ENCODE measurements around the gene C16orf87.

Gene C16orf87

DNA sequence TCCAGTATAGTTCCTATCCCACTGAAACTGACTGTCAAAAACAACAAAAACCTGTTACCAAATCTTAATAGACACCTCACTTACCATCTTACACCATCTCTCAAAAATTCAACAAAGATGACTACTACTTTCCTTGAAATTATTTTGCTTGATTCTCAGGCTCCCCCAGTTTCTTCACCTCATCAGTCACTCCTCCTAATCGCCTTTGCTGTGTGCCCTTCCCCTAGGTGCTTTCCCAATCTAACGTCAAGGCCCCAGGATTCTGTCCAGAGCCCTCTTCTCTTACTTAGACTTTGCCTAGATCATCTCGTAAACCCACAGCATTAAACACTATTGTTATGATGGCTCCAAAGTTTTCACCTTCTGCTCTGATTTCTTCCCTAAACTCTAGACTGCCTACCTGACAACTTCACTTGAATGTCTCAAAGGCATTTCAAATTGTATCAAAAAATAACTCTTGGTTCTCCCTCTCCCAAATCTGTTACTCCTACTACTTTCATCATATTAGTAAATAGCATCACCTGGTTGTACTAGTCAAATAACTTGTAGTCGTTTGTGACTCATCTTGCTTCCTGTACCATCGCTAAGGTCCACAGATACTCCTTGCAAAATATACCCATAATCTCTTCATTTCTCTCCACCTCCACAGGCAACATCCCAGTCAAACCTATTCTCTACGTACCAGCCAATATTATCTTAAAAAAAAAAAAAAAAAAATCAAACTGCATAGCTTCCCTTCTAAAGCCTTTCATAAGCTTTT lies 18.0 kb downstream of the C16orf87 start:
- Histone ChIP-seq H3K4me1 (ENCODE audit: low read length) (peaks cover 41% of the 10 kb centered on the region), H3K9ac (ENCODE audit: low read length) (no peak overlapping the region), H3K4me2 (ENCODE audit: low read length) (no peak overlapping the region), H3K27me3 (ENCODE audit: low read depth, low read length) (no peaks in the 10 kb centered on the region), H2AFZ (ENCODE audit: low read depth, low read length) (no peak overlapping the region), H3K4me3 (ENCODE audit: low read length) (no peak overlapping the region), H4K20me1 (ENCODE audit: insufficient read depth, low read length) (peaks cover 97% of the 10 kb centered on the region), H3K27ac (ENCODE audit: low read length) (no peak overlapping the region), H3K36me3 (replicated peaks; ENCODE audit: low read depth, low read length) (peaks cover 34% of the 10 kb centered on the region), H3K9me3 (ENCODE audit: insufficient read depth, low read length) (no peaks in the 10 kb centered on the region), H3K79me2 (ENCODE audit: low read length) (peaks cover 100% of the 10 kb centered on the region)
- TF ChIP-seq EZH2phosphoT487 (IDR thresholded peaks at IDR 0.05; ENCODE audit: low read depth) = no peak
- TF ChIP-seq, protein P1, sequence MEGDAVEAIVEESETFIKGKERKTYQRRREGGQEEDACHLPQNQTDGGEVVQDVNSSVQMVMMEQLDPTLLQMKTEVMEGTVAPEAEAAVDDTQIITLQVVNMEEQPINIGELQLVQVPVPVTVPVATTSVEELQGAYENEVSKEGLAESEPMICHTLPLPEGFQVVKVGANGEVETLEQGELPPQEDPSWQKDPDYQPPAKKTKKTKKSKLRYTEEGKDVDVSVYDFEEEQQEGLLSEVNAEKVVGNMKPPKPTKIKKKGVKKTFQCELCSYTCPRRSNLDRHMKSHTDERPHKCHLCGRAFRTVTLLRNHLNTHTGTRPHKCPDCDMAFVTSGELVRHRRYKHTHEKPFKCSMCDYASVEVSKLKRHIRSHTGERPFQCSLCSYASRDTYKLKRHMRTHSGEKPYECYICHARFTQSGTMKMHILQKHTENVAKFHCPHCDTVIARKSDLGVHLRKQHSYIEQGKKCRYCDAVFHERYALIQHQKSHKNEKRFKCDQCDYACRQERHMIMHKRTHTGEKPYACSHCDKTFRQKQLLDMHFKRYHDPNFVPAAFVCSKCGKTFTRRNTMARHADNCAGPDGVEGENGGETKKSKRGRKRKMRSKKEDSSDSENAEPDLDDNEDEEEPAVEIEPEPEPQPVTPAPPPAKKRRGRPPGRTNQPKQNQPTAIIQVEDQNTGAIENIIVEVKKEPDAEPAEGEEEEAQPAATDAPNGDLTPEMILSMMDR (IDR thresholded peaks at IDR 0.05; ENCODE audit: low read depth, low read length) = no peak

DNA sequence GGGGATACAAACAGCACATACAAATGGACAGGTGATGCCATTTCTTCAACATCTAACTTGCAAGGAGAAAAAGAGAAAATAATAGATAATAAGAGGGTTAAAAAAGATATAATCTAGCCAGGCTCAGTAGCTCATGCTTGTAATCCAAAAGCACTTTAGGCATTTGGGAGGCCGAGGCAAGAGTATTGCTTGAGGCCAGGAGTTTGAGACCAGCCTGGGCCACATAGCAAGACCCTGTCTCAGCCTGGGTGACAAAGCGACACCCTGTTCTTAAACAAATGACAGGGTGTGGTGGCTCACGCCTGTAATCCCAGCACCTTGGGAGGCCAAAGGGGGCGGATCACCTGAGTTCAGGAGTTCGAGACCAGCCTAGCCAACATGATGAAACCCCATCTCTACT lies 19.3 kb downstream of the C16orf87 start:
- H3K79me2 ChIP-seq (ENCODE audit: low read length) = peaks cover 100% of the 10 kb centered on the region
- no peak overlapping the region for H3K9ac ChIP-seq (ENCODE audit: low read length)
- no peak overlapping the region for H2AFZ ChIP-seq (ENCODE audit: low read depth, low read length)
- H3K9me3 ChIP-seq (ENCODE audit: insufficient read depth, low read length) = no peaks in the 10 kb centered on the region
- H3K4me2 ChIP-seq (ENCODE audit: low read length) = no peak overlapping the region
- peaks cover 40% of the 10 kb centered on the region for H3K36me3 ChIP-seq (replicated peaks; ENCODE audit: low read depth, low read length)
- no peaks in the 10 kb centered on the region for H3K27me3 ChIP-seq (ENCODE audit: low read depth, low read length)
- no peak overlapping the region for H3K4me3 ChIP-seq (ENCODE audit: low read length)
- H3K27ac ChIP-seq (ENCODE audit: low read length) = no peak overlapping the region
- H3K4me1 ChIP-seq (ENCODE audit: low read length) = peaks cover 41% of the 10 kb centered on the region
- H4K20me1 ChIP-seq (ENCODE audit: insufficient read depth, low read length) = peaks cover 97% of the 10 kb centered on the region
- TF ChIP-seq, protein P1 (IDR thresholded peaks at IDR 0.05; ENCODE audit: low read depth, low read length) = no peak
- no peak for TF ChIP-seq EZH2phosphoT487 (IDR thresholded peaks at IDR 0.05; ENCODE audit: low read depth)

DNA sequence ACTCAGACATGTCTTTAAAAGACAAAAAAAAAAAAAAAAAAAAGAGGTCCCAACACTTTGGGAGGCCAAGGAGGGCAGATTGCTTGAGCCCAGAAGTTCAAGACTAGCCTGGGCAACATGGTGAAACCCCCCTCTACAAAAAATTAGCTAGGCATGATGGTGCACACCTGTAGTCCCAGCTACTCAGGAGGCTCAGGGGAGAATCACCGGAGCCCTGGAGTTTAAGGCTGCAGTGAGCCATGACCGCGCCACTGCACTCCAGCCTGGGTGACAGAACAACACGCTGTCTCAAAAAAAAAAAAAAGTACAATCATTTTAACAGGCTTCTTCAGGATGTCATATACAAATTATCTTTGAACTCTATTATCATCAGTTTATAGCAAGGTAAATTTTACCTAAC lies 22.0 kb downstream of the C16orf87 start:
- peaks cover 35% of the 10 kb centered on the region for H3K4me1 ChIP-seq (ENCODE audit: low read length)
- no peaks in the 10 kb centered on the region for H3K9me3 ChIP-seq (ENCODE audit: insufficient read depth, low read length)
- no peak overlapping the region for H3K9ac ChIP-seq (ENCODE audit: low read length)
- no peaks in the 10 kb centered on the region for H3K27me3 ChIP-seq (ENCODE audit: low read depth, low read length)
- 0 out of 2 replicates have a peak overlapping the region, but pooled peaks have one; percentile 21 for H3K4me2 ChIP-seq (ENCODE audit: low read length)
- no peak overlapping the region for H3K4me3 ChIP-seq (ENCODE audit: low read length)
- peaks cover 88% of the 10 kb centered on the region for H4K20me1 ChIP-seq (ENCODE audit: insufficient read depth, low read length)
- H3K36me3 ChIP-seq (replicated peaks; ENCODE audit: low read depth, low read length) = peaks cover 34% of the 10 kb centered on the region
- H3K79me2 ChIP-seq (ENCODE audit: low read length) = peaks cover 95% of the 10 kb centered on the region
- H2AFZ ChIP-seq (ENCODE audit: low read depth, low read length) = no peak overlapping the region
- no peak overlapping the region for H3K27ac ChIP-seq (ENCODE audit: low read length)
- no peak for TF ChIP-seq EZH2phosphoT487 (IDR thresholded peaks at IDR 0.05; ENCODE audit: low read depth)
- TF ChIP-seq, protein P1 (IDR thresholded peaks at IDR 0.05; ENCODE audit: low read depth, low read length) = no peak

DNA sequence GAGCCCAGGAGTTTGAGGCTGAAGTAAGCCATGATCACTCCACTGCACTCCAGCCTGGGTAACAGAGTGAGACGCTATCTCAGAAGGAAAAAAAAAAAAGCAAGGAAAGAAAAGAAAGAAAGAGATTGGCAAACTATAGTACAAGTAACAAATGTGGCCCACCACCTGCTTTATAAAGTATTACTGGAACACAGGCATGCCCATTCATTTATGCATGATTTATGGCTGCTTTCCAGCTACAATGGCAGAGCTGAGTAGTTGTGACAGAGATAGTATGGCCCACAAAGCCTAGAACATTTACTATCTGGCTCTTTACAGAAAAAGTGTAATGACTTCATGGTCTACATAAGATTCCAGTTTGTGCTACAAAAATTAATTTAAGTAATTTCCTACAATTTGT lies 23.6 kb downstream of the C16orf87 start:
- Histone ChIP-seq H3K27ac (ENCODE audit: low read length) (no peak overlapping the region), H3K4me2 (ENCODE audit: low read length) (no peak overlapping the region), H3K4me1 (ENCODE audit: low read length) (peaks cover 21% of the 10 kb centered on the region), H3K36me3 (replicated peaks; ENCODE audit: low read depth, low read length) (peaks cover 34% of the 10 kb centered on the region), H3K4me3 (ENCODE audit: low read length) (no peak overlapping the region), H3K27me3 (ENCODE audit: low read depth, low read length) (no peaks in the 10 kb centered on the region), H3K9ac (ENCODE audit: low read length) (no peak overlapping the region), H3K79me2 (ENCODE audit: low read length) (peaks cover 87% of the 10 kb centered on the region), H3K9me3 (ENCODE audit: insufficient read depth, low read length) (no peaks in the 10 kb centered on the region), H2AFZ (ENCODE audit: low read depth, low read length) (no peak overlapping the region), H4K20me1 (ENCODE audit: insufficient read depth, low read length) (peaks cover 76% of the 10 kb centered on the region)
- no peak for TF ChIP-seq EZH2phosphoT487 (IDR thresholded peaks at IDR 0.05; ENCODE audit: low read depth)
- TF ChIP-seq, protein P1 (IDR thresholded peaks at IDR 0.05; ENCODE audit: low read depth, low read length) = no peak
